Measurements from ENCODE around the gene WASF2. TPM values are rescaled to one million over a fixed set of nuclear protein-coding genes. Genes with fewer than 3 reads are reported as not detected.

Gene WASF2
- total and polyA plus RNA-seq, 2 of the 4 experiments (the other 2 are of a cell fraction): 7.9 to 45.4 TPM

GRCh38 chr1:27536010-27536757 is 46.2 kb upstream of the WASF2 start:
- Histone ChIP-seq H2BK20ac (ENCODE audit: low read depth, low read length) (no peak overlapping the region), H2AK9ac (replicated peaks; ENCODE audit: low read depth, low read length, poor library complexity) (peak overlapping the region; percentile 71), H3K4me3 (ENCODE audit: insufficient read depth, low read depth, low read length) (no peak overlapping the region), H2BK15ac (ENCODE audit: low read depth, low read length) (peak overlapping the region; percentile 51; the same call in 1 of the 3 replicates), H3K4ac (ENCODE audit: low read depth, low read length) (peak overlapping the region; percentile 95), H2AK5ac (ENCODE audit: low read depth, low read length) (peak overlapping the region; percentile 65; the same call in 1 of the 2 replicates), H3K23ac (ENCODE audit: low read depth, low read length) (0 out of 2 replicates have a peak overlapping the region, but pooled peaks have one; percentile 60), H3K79me1 (ENCODE audit: low read depth in 1 of 2, low read length in 2 of 2) (peaks cover 21 to 62% of the 10 kb centered on the region in 2 experiments), H3K9me3 (ENCODE audit: control insufficient read depth, insufficient read depth, low read length) (no peaks in the 10 kb centered on the region), H4K8ac (ENCODE audit: low read depth in 2 of 2, low read length in 2 of 2) (no peak overlapping the region), H3K14ac (replicated peaks; ENCODE audit: low read depth, low read length) (0 out of 2 replicates have a peak overlapping the region, but pooled peaks have one; percentile 19), H3K9ac (ENCODE audit: low read depth, low read length) (no peak overlapping the region), H2BK5ac (ENCODE audit: low read depth, low read length, poor library complexity, severe bottlenecking) (no peak overlapping the region), H3K56ac (ENCODE audit: extremely low read depth, insufficient read depth, low read length) (no peak overlapping the region), H4K5ac (ENCODE audit: low read depth, low read length) (no peak overlapping the region), H4K91ac (ENCODE audit: insufficient read depth, low read depth, low read length) (no peak overlapping the region), H3K36me3 (ENCODE audit: control insufficient read depth, insufficient read depth, low read length) (peaks cover 21% of the 10 kb centered on the region), H3K4me2 (ENCODE audit: low read depth, low read length) (no peak overlapping the region), H2AFZ (replicated peaks; ENCODE audit: low read length, poor library complexity) (no peak overlapping the region), H3K18ac (ENCODE audit: low read depth, low read length) (no peak overlapping the region), H3K27ac (ENCODE audit: insufficient read depth, low read length) (no peak overlapping the region), H3K27me3 (ENCODE audit: control insufficient read depth, insufficient read depth, low read length) (no peaks in the 10 kb centered on the region), H3K9me1 (ENCODE audit: insufficient read depth, low read length) (peaks cover 29% of the 10 kb centered on the region), H2BK120ac (ENCODE audit: low read depth, low read length) (peak overlapping the region; percentile 10; the same call in 1 of the 2 replicates), H4K20me1 (ENCODE audit: insufficient read depth, low read length) (peaks cover 12% of the 10 kb centered on the region), H3K4me1 (ENCODE audit: control insufficient read depth, insufficient read depth, low read length) (peaks cover 34% of the 10 kb centered on the region)
- ATAC-seq (ENCODE audit: low read depth) (no peak), DNase-seq (no peak)
- 65% methylated on average over 10 of the region's 15 CpGs; no CpG with 5 or more reads in 1 of the 2 experiments for WGBS, 2 experiments (ENCODE audit: extremely low coverage in 2 of 2, insufficient read length in 1 of 2)
- in situ Hi-C loops (cut with MboI; ENCODE audit: low sequenced_read_pairs) (no loop called here), dilution Hi-C loops (cut with HindIII; ENCODE audit: low sequenced_read_pairs, unreplicated experiment) (no loop called here), intact Hi-C loops (cut with micrococcal nuclease) (no loop called here)
- CTCF ChIA-PET: interaction anchor here (0.6 kb wide), 1 partner anchor 238 kb away, joined by 3 read pairs; no protein-coding TSS in a partner anchor
- POLR2A ChIA-PET (ENCODE audit: unreplicated experiment): no interaction called here
- BruUV-seq (replicated peaks): no TSS peak
- TF ChIP-seq RCOR1 (IDR thresholded peaks at IDR 0.05; ENCODE audit: insufficient replicate concordance, low read length) (no peak), MXI1 (IDR thresholded peaks at IDR 0.05; ENCODE audit: borderline replicate concordance, low read depth, low read length) (no peak), RFX5 (IDR thresholded peaks at IDR 0.05; ENCODE audit: low read depth, low read length) (no peak), CTCF (conservative IDR thresholded peaks at IDR 0.05; ENCODE audit: low read depth, low read length) (no peak), CEBPB (IDR thresholded peaks at IDR 0.05; ENCODE audit: low read depth, low read length) (no peak), CHD1 (IDR thresholded peaks at IDR 0.05; ENCODE audit: low read depth, low read length) (no peak), MAFK (IDR thresholded peaks at IDR 0.05; ENCODE audit: low read depth, low read length) (no peak), RAD21 (IDR thresholded peaks at IDR 0.05; ENCODE audit: low read length) (no peak), BHLHE40 (IDR thresholded peaks at IDR 0.05; ENCODE audit: low read depth, low read length) (no peak), NFE2L2 (IDR thresholded peaks at IDR 0.05; ENCODE audit: low read depth, low read length) (no peak), USF2 (IDR thresholded peaks at IDR 0.05; ENCODE audit: low read depth, low read length) (no peak), MAZ (IDR thresholded peaks at IDR 0.05; ENCODE audit: borderline replicate concordance, low read depth, low read length) (no peak), ELK1 (IDR thresholded peaks at IDR 0.05; ENCODE audit: borderline replicate concordance, low read depth, low read length) (no peak), POLR2A (IDR thresholded peaks at IDR 0.05; ENCODE audit: low read depth, low read length) (no peak)
